GM18861 (cell line): Measurements from ENCODE around the gene NOTCH1.

Source experiments
- ATAC-seq: cut with Tn5 transposase; IDR thresholded peaks from one replicate; pipeline ENCODE4 v1.9.1; 2021; ENCODE audit not compliant: unreplicated experiment

NOTCH1 gene

DNA sequence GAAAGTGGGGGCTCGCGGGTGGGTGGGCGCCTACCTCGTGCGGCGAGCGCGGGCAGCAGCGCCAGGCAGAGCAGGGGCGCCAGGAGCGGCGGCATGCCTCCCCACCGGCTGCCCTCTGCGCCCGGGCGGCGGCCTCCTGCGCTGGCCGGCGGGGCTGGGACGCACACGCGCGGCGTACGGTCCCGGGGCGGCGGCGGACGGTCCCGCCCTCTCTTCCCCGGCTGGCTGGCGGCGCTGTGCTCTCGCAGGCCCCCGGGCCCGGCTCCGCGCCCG is 220 bp downstream of the NOTCH1 start:
- ATAC-seq: no peak

DNA sequence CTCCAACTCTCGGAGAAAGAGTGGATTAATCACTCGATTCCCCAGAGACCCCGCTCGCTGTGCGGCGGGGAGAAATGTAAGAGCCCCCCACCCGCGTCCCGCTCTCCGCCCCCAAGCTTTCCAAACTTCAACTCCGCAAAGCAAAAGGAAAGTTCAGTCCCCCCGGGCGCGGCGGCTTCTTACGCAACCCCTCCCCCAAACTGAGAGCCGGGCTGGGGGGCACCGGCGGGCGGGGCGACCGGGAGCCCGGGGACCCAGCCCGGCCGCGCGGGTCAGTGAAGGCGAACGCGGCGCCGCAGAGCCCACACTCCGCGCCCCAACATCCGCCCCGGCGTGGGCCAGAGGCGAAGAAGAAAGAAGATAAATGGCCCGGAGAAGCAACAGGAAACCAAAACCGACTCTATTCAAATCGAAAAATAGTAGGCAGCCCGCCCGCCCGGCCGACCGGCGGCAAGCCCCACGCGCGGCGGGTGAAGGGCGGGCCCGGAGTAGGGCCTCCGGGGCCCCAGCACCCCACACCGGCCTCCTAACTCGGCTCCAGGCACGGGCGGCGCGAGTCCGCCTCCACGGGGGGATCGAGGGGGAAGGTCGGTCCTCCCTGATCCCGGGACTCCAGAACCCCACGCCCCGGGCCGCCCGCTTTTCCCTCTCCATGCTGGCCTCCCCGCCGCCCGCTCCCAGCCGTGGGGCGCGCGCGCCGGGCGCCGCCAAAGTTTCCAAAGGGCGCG is 720 bp downstream of the NOTCH1 start:
- peak; percentile 13 for ATAC-seq

DNA sequence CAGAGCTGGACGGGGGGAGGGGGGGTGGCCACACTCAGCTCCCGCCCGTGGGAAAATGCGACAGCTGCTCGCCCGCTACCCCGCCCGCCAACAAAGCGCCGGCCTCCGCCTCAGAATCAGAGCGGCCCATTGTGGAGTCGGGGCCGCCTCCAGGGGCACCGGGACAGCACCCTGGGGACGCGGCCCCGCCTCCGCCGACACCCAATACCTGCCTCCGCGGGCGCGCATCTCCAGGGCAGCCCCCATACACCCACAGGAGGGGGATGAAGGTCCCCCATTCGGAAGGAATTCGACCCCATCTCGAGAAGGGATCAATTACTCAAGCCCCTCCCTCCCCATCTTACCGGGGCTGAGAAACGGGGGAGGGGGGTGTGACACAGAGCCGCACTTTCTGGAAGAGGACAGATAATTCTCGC is 1.3 kb downstream of the NOTCH1 start:
- ATAC-seq: no peak

DNA sequence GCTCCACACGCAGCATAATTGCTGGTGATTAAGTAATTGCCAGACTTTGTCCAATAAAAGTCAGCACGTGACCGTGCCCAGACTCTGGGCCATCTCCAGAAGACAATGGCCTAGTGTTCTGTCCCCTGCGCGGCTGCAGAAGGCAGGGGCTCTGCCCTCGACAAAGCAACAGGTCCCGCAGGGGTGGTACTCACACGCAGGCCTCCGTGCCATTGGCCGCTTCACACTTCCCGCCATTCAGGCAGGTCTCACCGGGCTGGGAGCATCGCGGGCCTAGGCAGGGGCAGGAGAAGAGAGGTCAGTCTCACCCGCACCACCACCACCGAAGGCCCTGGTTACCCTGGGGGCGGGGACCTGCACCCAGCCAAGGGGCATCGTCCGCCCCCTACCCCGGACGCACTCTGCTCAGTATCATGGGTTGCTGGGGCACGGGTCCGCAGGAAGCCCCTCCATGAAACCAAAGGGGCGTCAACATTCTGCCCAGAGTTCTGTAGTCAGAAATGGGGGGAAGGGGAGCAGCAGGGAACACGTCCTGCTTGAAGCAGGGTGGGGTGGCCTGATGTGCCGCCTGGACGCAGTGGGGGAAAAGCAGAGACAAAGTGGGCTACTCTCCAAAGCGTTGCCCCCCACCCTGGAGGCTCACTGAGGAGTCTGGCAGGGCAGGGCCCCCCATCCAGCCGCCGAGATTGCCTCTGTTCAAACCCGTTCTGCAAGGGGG is 1.9 kb downstream of the NOTCH1 start:
- no peak for ATAC-seq

DNA sequence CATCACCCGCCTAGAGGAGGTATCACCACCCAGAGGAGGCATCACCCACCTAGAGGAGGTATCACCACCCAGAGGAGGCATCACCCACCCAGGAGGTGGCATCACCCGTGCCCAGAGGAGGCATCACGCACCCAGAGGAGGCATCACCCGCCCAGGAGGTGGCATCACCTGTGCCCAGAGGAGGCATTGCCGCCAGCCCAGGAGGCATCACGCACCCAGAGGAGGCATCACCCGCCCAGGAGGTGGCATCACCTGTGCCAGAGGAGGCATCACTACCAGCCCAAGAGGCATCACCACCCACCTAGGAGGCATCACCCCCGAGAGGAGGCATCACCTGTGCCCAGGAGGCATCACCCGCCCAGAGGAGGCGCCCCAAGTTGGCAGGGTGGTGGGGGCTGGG is 2.6 kb downstream of the NOTCH1 start:
- ATAC-seq: no peak

DNA sequence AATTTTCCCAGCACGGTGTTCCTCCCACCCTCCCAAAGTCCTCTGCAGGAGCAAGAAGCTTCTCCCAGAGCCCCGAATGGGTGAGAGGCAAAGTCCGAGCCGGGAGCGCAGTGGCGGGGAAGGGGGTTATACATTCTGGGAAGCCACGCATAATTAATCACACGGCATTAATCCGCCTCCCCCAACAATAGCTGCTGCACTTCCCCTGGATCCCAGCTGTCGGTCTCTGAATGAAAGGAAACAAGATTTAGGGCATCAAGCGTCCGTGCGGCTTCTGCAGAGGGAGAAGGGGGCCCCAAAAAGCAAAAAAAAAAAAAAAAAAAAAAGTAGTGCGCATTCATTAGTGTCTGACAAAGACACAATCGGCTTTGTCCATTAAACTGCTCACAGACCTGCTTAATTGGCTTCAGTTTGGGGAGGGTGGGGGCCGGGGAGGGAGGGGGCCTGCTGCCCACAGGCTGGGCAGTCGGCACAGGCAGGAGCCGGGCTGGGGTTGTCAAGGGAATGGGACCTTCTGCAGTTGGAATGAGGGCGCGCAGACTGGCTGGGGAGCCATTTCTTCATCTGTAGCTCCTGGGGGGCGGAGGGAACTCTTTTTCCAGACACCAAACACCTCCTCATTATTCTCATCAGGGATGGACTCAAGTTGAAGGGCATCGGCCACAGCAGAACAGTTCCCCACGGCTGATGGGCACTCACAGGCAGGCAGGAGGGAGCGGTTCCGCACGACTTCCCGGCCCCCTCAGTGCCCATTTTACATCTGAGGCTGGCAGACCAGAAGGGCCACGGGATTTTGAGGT is 3.4 kb downstream of the NOTCH1 start:
- ATAC-seq: no peak

DNA sequence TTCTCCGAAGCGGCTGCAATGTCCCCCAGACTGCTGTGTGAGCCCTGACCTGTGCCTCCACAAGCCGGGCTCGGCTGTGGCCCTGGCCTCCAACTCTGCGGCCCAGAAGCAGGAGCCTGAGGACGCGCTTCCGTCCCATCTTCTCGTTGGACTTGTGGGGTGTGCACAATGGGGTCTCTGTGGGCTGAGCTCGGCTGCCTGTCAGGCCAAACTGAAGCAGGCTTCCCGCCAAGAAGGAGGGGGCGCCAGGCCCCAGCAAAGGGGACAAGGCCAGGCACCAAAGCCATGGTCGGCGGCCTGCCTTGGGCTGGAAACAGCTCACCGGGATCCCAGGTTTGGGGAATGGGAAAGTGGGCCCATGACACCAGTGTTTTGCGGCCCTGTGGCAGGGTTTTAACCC is 4.1 kb downstream of the NOTCH1 start:
- no peak for ATAC-seq

DNA sequence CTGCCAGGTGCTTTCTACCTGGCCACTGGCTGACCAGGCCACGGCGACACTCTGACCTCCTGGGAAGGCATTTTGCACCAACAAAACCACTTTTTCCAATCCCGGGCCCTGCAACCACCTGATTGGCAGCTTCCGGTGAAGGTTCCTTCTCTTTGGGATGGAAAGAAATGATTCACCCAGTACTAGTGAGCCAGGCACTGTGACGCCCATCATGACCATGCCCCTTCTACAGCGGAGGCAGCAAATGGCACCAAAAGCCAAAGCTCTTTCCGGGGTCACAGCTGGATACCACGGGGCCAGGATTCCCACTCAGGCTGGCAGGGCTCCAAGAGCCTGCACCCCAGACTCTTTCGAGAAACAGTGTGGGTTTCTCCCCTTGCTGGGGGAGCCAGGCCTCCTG is 4.7 kb downstream of the NOTCH1 start:
- no peak for ATAC-seq

DNA sequence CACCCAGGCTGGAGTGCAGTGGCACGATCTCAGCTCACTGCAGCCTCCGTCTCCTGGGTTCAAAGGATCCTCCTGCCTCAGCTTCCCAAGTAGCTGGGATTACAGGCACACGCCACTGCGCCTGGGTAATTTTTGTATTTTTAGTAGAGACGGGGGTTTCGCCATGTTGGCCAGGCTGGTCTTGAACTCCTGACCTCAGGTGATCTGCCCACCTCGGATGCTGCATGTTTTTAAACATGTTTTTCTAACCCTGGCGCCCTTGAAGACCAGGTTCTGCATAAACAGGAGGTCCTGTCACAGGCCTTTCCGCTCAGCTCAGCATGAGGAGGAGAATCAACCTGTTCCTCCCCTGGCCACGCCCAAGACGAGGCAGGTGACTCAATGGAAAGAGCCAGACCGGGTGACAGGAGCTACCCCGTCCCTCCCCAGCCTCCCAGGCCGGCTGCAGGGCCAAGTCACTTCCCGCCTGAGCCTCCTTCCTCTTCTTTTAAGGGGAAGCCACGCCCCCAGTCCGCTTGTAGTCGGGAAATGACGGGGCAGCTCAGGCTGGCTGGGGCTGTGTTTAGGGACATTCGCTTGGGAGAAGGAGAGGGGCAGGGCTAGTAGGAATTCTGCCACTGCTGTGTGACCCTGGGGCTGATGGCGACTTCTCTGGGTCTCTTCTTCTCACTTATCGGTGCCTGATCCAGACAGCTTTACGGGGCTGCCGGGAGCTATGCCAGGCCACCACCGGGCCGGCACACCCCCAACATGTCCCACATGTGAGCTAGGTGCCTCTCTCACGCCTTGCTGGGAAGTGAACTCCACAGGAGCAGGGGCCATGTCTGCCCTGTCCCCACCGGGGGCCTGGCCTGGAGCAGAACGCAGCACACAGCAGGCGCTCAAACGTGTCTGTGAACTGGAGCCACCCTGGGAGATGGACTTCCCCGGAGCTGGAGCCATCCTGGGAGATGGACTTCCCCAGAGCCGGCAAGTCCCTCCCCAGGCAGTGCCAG is 6.1 kb downstream of the NOTCH1 start:
- peak; percentile 30 for ATAC-seq

DNA sequence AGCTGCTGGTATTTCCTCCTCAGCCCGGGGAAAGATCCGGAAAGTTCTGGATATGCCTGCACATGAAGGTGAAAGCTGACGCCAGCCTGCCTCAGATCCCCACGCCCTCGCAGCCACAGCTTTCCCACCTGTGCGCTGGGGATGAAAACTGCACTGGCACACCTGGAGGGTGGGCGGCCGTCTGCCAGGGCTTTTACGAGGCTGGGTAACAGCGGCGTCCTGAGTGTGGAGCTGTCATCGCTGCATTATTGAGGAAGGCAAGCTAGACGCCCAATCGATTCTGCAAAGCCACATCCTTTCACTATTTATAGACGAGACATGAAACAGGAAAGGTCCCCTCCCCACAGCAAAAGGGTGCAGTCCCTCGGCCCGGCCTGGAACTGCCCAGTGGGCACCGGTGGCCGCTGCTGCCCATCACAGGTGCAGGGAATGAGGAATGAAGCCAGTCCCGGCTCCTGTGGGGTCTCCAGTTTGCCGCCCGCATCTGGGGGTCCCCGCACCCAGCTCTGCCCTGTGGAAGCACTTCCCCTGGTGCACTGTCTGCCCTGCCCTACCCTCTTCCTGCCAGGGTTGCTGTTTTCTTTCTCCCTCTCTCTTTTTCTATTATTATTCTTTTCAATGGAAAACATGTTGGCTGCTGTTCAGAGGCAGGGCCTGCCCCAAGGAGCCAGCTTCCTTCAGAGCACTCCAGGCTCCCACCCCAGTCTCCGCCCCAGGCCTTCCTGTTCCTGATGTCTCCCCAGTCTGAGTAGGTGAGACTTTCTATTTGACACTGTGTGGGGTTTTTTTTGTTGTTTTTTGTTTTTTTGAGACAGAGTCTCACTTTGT is 7.0 kb downstream of the NOTCH1 start:
- no peak for ATAC-seq

DNA sequence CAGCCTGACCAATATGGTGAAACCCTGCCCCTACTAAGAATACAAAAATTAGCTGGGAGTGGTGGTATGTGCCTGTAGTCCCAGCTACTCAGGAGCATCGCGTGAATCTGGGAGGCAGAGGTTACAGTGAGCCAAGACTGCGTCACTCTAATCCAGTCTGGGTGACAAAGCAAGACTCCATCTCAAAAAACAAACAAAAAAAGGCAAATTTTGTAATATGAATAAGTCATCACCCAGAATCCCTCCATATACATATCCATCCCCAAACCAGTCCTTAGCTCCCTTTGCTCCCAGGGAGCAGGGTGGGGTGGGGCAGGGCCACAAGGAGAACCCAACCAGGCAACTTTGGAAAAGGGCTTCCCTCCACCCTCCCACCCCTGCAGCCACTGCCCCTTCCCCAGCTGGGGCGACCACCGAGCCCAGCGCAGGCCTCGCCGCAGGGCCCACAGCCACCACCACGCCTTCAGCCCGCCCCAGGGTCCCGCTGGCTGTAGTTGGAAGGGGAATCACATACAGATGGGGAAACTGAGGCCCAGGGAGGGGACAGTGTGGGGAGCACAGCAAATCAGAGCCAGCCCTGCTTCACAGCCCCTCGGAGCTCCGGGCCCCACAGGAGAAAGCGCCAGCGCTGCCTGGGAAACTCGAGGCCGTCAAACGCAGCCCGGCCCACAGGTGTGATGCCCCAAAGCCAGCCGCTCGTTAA is 7.8 kb downstream of the NOTCH1 start:
- no peak for ATAC-seq

DNA sequence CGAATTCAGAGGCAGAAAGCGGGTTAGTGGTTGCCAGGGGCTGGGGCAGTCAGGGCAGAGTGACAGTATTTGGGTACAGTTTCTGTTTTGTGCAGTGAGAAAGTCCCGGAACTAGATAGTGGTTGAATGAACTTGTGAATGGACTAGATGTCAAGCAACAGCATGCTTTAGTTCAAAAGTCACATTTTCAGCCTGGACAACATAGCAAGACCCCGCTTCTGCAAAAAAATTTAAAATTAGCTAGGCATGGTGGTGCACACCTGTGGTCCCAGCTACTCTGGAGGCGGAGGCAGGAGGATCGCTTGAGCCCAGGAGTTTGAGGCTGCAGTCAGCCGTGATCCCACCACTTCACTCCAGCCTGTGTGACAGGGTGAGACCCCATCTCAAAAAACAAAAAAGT is 8.4 kb downstream of the NOTCH1 start:
- no peak for ATAC-seq

DNA sequence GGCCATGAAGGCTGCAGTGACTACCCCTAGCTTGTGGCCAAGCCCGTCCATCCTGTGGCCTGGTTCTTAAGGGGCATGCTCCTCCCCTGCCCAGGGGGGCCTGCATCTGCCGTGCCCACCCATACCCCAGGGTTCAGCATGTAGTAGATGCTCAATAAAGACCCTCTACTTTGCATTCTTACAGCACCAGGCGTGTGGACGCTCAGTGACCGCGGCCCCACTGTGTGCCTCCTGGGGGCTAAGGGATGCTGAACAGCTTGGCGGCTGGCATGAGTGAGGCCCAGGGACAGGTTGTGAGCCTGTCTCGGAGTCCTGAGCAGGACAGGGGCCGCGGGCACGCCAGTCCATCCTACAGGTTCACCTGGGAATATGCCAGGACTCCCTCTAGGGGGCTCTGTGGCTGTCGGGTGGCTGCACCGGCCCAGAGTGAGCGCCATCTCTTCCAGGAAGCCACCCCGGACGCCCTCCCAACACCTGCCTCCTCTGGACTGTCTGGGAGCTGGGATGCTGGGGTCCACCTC is 9.1 kb downstream of the NOTCH1 start:
- no peak for ATAC-seq

DNA sequence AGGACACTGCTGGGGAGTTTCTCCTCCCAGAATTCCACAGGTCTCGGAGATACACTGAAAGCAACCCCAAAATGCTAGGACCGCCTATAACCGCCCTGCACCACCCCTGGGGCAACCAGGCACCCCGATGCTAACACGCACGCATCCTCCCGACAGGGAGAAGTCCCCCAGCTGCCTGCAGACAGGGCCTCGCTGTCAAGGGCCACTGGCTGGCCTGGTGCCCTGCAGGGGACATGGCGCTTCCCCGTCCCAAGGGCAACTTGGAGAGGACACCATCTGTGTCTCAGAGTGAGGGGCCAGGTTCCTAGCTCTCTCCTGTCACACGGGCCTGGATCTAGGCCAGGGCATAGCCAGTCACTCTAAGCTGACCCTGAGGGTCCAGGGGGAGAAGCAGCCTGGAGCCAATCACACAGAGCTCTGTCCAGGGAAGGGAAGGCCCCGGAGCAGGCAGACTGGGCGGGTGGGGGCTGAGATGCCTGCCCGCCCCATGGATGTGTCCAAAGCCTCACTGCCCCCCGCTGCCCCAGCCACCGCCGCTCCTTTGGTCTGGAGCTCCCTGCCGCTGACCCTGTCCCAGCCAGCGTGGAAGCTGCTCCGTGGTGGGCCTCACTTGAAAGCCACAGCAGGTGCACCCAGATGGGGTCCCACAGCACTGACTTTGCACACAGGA is 9.7 kb downstream of the NOTCH1 start:
- no peak for ATAC-seq

DNA sequence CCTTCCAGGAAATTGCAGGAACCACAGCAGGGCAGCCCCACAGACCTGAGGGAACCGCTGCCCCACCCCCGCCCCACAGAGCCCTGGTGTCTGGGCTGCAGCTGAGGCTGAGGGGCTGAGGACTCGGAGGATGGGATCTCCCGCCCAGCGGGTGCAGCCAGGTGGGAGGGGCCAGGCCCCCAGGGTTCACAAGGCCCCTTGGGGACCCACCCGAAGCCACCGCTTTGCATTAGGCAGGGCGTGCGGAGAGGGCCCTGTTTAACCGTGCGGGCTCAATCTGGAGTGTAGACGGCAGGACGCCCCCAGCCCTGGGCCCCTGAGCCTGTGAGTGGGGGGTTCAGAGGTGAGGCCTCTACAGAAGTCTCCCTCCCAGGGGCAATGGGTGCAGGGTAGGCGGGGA is 10.8 kb downstream of the NOTCH1 start:
- ATAC-seq: no peak

DNA sequence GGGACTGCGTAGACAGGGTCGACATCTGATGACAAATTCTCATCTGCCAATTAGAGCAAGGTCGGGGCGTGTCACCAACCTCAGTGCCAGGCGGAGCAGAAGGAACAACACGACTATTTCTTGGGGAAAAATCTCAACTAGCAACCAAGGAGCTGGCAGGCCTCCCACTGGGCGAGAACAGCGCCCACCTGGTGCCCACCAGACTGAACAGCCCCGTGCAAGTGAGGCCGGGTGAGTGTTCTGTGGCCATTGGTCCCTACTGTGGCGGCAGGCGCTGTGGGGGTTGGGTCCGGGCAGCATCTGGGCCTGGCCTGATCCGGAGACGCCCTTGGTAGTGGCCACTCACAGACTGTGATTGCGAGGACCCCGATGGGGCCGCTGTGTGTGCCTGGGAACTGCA is 11.5 kb downstream of the NOTCH1 start:
- ATAC-seq: no peak

DNA sequence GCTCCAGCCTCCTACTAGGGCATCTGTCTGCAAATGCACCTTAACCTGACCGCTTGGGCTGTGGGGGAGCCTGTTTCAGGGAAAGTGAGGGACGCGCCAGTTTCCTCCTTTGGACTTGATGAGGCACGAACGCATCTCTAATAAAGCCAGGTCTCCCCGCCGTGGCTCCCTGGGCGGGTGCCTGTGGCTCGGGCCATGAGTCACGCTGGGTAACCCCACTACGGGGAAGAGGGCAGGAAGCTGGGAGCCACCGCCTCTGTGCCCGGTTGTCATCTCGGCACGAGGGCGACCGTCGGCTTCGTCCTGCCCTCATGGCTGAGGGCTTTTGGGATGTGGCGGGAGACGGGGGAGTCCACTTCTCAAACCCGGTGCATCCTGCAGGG is 12.1 kb downstream of the NOTCH1 start:
- ATAC-seq: no peak

DNA sequence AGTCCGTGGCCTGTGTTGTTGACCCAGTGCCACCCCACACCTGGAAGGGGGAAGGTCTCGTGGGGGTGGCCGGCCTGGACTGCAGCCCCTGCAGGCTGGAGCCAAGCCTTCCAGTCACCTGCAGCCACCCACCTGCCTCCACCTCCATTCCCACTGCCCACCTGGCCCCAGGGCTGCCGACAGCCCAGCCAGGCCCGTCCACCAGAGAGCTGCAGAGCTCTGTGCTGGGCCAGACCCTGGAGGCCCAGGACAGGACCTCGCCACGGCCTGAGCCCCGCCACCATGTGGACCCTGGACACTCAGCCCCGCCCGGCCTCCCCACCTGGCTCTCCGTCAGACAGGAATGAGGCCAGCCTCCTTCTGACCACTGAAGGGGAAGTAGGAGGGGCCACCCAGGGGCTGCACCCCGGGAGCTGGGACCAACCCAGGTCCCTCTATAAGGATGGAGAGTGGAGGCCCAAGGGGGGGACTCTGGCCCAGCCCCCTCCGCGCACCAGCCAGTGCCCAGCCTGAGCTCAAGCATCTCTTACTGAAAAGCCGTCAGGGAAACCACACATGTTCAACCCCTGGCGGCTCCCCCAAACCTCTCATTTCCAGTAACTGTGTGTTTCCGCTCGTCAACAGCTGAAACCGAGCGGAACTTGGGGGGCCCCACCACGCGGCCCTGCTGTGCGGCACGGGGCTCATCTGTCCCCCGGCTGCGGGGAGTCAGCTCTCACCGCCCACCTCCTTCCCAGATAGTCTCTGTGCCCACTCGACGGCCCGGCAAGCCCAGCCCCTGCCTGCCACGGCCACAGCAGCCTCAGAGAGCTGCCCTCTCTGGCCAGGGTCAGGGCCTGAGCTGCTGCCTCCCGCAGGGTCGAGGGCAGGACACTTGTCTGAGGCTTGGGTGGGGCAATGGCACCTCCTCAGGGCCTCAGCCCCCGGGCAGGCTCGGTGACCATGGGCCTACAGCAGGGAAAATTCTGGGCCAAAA is 12.8 kb downstream of the NOTCH1 start:
- no peak for ATAC-seq
